Osteoblast (primary cell): ENCODE measurements around the gene ZNF318. TPM values are rescaled to one million over a fixed set of nuclear protein-coding genes. Genes with fewer than 3 reads are reported as not detected.
A peak's percentile ranks its signal among the peaks of the same experiment; 100 is the strongest.
"Not testable (repeated sequence)": the region's sequence is repeated elsewhere in the genome, so short reads cannot be mapped to it uniquely, and the experiment has no call there.

Source experiments
- DNase-seq: peaks from one replicate; pipeline ENCODE4 v3.0.0; 2011; ENCODE audit warnings: low spot score, mixed read lengths; ENCODE audit not compliant: insufficient read length; ENCODE audit errors: missing footprints
- H2AFZ ChIP-seq: 2 replicates; pipeline ENCODE4 v1.6.0; 2011; ENCODE audit warnings: mild to moderate bottlenecking, low read length
- H3K27ac ChIP-seq: 2 replicates; pipeline ENCODE4 v1.5.1; 2011; ENCODE audit warnings: mild to moderate bottlenecking, low read depth, low read length, moderate library complexity
- H3K27me3 ChIP-seq: 2 replicates; pipeline ENCODE4 v1.6.0; 2012; ENCODE audit warnings: mild to moderate bottlenecking, control low read depth, inconsistent platforms, low read length, moderate library complexity; ENCODE audit not compliant: insufficient read depth
- H3K36me3 ChIP-seq: 2 replicates; pipeline ENCODE4 v1.5.1; 2011; ENCODE audit warnings: mild to moderate bottlenecking, low read length, control low read depth, moderate library complexity; ENCODE audit not compliant: insufficient read depth
- H3K4me1 ChIP-seq: 2 replicates; pipeline ENCODE4 v1.5.1; 2011; ENCODE audit warnings: mild to moderate bottlenecking, low read length, control low read depth, moderate library complexity; ENCODE audit not compliant: insufficient read depth
- H3K4me2 ChIP-seq: 2 replicates; pipeline ENCODE4 v1.6.0; 2011; ENCODE audit warnings: mild to moderate bottlenecking, low read length; ENCODE audit not compliant: insufficient read depth
- H3K4me3 ChIP-seq: fragments of 200-600 bp; sonication (generic); 3 replicates; pipeline ENCODE4 v1.5.1; 2012; ENCODE audit warnings: mild to moderate bottlenecking, low read length, inconsistent platforms; ENCODE audit not compliant: insufficient read depth
- H3K79me2 ChIP-seq: 2 replicates; pipeline ENCODE4 v1.6.0; 2012; ENCODE audit warnings: mild to moderate bottlenecking, low read length, control low read depth, inconsistent platforms; ENCODE audit not compliant: insufficient read depth
- H3K9me3 ChIP-seq: 2 replicates; pipeline ENCODE4 v1.5.1; 2011; ENCODE audit warnings: low read depth, low read length, control low read depth
- H4K20me1 ChIP-seq: 2 replicates; pipeline ENCODE4 v1.6.0; 2012; ENCODE audit warnings: mild to moderate bottlenecking, low read length, control low read depth; ENCODE audit not compliant: insufficient read depth
- CTCF ChIP-seq: IDR thresholded peaks from 2 replicates; pipeline ENCODE4 v1.5.1; 2011; ENCODE audit warnings: mild to moderate bottlenecking, low read depth, low read length, moderate library complexity; ENCODE audit errors: extremely low read depth
- total RNA-seq: library from RNA; depleted of rRNA; stranded (reverse); fragments of >200 nt; gene quantifications from 2 replicates; pipeline ENCODE4 v1.2.3, GENCODE V29; 2012

Gene ZNF318
- total RNA-seq, 1 donor = 12.3 TPM

DNA sequence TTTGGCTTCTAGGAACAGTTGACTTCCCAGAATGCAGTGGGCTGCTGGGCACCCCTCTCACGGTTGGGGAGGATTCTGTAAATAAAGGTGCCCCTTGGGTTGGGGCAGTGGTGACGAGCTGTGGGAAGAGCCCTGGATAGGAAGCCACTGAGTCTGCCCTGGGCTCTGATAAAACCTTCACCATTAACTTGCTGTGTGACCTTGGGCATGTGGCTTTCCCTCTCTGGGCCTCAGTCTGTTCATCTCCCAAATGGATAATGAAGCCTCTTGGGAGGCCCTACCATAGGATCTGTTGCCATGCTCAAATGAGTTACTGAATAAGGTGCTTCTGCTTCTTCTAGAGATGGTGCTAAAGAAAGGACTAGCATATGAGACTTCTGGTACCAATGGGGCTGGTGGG is 64.6 kb downstream of the ZNF318 start:
- Histone ChIP-seq H3K27ac (no peak overlapping the region), H3K4me3 (no peak overlapping the region), H3K9me3 (no peaks in the 10 kb centered on the region), H4K20me1 (no peaks in the 10 kb centered on the region), H3K4me2 (no peak overlapping the region), H3K27me3 (peaks cover 26% of the 10 kb centered on the region), H2AFZ (no peak overlapping the region), H3K79me2 (no peaks in the 10 kb centered on the region), H3K36me3 (no peaks in the 10 kb centered on the region), H3K4me1 (peaks cover 10% of the 10 kb centered on the region)
- no peak for TF ChIP-seq CTCF
- no peak for DNase-seq

DNA sequence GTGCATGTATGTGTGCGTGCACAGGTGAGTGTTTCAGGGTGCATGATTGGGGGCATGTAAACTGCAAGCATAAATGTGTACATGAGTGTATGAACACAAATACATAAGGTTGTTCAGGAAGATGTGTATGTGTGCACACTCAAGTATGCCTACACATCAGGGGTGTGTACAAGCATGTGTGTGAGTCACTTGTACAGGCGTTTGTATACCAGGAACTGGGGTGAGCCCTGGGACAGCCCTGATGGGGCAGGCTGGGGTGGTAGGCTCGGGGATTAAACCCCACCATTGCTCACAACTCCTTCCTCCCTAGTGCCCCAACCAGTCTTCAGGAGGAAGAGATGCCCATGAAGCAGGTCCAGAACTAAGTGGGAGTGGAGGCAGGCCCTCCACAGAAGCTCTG is 65.1 kb downstream of the ZNF318 start:
- Histone ChIP-seq H3K4me3 (no peak overlapping the region), H3K4me2 (no peak overlapping the region), H3K36me3 (no peaks in the 10 kb centered on the region), H4K20me1 (no peaks in the 10 kb centered on the region), H2AFZ (no peak overlapping the region), H3K27me3 (peaks cover 30% of the 10 kb centered on the region), H3K9me3 (no peaks in the 10 kb centered on the region), H3K79me2 (no peaks in the 10 kb centered on the region), H3K27ac (no peak overlapping the region), H3K4me1 (peaks cover 10% of the 10 kb centered on the region)
- TF ChIP-seq CTCF = no peak
- DNase-seq = peak; percentile 64

- H3K36me3 ChIP-seq = no peaks in the 10 kb centered on the region
- no peaks in the 10 kb centered on the region for H3K9me3 ChIP-seq
- peaks cover 9% of the 10 kb centered on the region for H3K4me1 ChIP-seq
- peaks cover 35% of the 10 kb centered on the region for H3K27me3 ChIP-seq
- TF ChIP-seq CTCF = no peak
- no peak overlapping the region for H3K27ac ChIP-seq
- no peak overlapping the region for H3K4me3 ChIP-seq
- H2AFZ ChIP-seq = no peak overlapping the region
- H4K20me1 ChIP-seq = no peaks in the 10 kb centered on the region
- peak; percentile 76 for DNase-seq
- H3K79me2 ChIP-seq = no peaks in the 10 kb centered on the region
- no peak overlapping the region for H3K4me2 ChIP-seq
These were observed 65.6 kb downstream of the ZNF318 start for GRCh38 chr6:43303751-43304331.

DNA sequence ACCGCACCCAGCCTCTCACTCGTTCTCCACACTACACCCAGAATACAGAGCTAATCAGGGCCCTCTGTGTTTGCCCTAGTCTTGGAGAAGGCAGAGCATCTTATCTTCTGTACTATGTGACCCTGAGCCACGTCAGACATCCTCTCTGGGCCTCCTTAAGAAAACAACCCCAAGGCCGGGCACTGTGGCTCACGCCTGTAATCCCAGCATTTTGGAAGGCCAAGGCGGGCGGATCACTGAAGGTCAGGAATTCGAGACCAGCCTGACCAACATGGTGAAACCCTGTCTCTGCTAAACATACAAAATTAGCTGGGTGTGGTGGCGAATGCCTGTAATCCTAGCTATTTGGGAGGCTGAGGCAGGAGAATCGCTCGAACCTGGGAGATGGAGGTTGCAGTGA is 66.4 kb downstream of the ZNF318 start:
- H3K27me3 ChIP-seq = peaks cover 43% of the 10 kb centered on the region
- not testable (repeated sequence) for H3K36me3 ChIP-seq, H4K20me1 ChIP-seq, H3K27ac ChIP-seq, H3K4me3 ChIP-seq, H3K4me1 ChIP-seq, DNase-seq, H3K4me2 ChIP-seq, H2AFZ ChIP-seq, H3K9me3 ChIP-seq, H3K79me2 ChIP-seq
